ENCODE results near the gene TBC1D22A.

GRCh38 chr22:46731246-46732040 is 31.0 kb upstream of the TBC1D22A start:
- TF ChIP-seq CTCF (IDR thresholded peaks at IDR 0.05 in 4 of 5, conservative IDR thresholded peaks at IDR 0.05 in 1 of 5) (no peak), POLR2A (IDR thresholded peaks at IDR 0.05) (no peak)

Measured in gastrocnemius medialis (tissue), 4 donors.